ENCODE results near the gene RAD51B. TPM values are rescaled to one million over a fixed set of nuclear protein-coding genes. Genes with fewer than 3 reads are reported as not detected.

The RAD51B gene
- total and polyA plus RNA-seq, 2 experiments from 2014 or later = 11.7 to 17.8 TPM

DNA sequence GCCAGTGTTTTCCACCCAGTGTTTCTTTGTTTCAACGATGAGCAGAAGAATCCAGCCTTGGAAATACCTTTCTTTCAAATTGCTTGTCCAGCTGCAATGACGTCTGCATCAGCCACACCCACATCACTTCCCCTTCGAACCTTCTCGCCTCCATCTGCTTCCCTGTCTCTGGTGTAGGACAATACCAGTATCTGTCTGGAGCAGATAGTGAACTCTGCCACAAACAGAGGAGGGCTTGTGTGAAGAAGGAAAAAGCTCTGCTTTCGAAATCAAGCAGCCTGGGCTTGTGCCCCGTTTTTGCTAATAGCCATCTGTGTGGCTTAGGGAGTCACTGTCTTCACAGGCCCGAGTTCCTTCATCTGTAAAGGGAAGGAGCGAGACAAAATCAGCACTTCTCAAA lies 557.9 kb downstream of the RAD51B start:
- Histone ChIP-seq H3K36me3 (no peaks in the 10 kb centered on the region), H3K4me3 (no peak overlapping the region), H3K9me3 (ENCODE audit: low read depth) (no peaks in the 10 kb centered on the region), H3K27ac (no peak overlapping the region), H3K27me3 (no peaks in the 10 kb centered on the region), H3K4me1 (ENCODE audit: low read depth) (peaks cover 4% of the 10 kb centered on the region)
- TF ChIP-seq, protein P1, sequence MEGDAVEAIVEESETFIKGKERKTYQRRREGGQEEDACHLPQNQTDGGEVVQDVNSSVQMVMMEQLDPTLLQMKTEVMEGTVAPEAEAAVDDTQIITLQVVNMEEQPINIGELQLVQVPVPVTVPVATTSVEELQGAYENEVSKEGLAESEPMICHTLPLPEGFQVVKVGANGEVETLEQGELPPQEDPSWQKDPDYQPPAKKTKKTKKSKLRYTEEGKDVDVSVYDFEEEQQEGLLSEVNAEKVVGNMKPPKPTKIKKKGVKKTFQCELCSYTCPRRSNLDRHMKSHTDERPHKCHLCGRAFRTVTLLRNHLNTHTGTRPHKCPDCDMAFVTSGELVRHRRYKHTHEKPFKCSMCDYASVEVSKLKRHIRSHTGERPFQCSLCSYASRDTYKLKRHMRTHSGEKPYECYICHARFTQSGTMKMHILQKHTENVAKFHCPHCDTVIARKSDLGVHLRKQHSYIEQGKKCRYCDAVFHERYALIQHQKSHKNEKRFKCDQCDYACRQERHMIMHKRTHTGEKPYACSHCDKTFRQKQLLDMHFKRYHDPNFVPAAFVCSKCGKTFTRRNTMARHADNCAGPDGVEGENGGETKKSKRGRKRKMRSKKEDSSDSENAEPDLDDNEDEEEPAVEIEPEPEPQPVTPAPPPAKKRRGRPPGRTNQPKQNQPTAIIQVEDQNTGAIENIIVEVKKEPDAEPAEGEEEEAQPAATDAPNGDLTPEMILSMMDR (IDR thresholded peaks at IDR 0.05; ENCODE audit: low read depth, low read length) = no peak
- DNase-seq (ENCODE audit: low read depth in 1 of 2, low spot score in 1 of 2) = peak in 1 of 2 donors; percentile 81

DNA sequence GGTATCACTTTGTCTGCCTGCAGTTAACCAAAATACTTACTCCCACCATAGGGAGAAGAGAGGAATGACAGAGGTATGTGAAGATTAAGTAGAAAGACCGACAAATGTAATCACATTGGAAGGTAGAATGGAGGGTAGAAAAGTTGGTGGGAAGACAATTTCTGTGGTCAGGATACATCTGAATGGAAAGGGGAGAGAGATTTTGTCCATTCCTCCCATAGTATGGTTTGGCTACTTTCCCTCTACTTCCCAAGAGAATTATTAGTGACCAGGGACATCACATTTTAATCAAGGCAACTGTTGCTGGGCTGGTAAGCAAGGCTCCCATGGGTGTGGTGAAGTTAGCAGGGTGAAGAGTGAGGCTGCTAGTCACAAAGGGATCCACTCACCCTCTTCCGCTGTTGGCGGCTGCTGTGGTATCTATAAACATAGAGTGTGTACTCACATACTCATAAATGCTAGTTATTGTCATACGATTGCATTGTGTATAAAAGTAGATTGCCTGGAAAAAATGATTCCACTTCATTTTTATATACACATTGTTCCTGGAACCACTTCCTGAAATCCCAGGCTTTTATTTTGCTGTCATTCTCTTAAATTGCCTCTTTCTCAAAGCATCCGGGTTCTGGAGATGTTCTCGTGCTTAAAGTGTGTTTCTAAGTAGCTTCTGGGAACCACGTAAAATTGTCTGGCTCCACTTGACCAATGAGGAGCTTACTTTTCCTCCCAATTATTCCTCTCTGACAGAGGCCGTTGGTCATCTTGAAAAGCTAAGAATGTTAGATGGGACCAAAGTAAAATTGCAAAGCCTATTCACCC lies 560.1 kb downstream of the RAD51B start:
- H3K36me3 ChIP-seq = no peaks in the 10 kb centered on the region
- TF ChIP-seq, protein P1 (IDR thresholded peaks at IDR 0.05; ENCODE audit: low read depth, low read length) = no peak
- H3K4me1 ChIP-seq (ENCODE audit: low read depth) = peaks cover 20% of the 10 kb centered on the region
- no peaks in the 10 kb centered on the region for H3K9me3 ChIP-seq (ENCODE audit: low read depth)
- no peaks in the 10 kb centered on the region for H3K27me3 ChIP-seq
- H3K27ac ChIP-seq = no peak overlapping the region
- no peak overlapping the region for H3K4me3 ChIP-seq
- no peak for DNase-seq (ENCODE audit: low read depth in 1 of 2, low spot score in 1 of 2)

DNA sequence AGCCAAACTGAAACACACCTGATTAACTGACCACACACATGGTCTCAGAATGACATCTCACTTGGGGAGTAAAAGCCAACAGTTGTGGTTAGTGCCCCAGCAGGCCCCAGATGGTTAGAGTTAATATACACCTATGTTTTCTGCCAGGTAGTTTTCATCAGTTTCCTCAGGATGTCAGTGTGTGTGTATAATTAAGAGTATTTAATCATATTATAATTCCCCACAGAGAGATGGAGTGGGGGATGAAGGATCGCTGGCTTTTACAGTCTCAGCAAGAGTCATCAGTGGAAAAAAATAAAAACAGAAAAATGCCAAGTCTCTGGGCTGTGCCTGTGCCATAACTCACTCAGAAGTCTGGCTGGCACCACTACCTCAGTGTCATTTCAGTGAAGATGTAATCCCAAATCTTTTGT lies 560.8 kb downstream of the RAD51B start:
- Histone ChIP-seq H3K4me3 (no peak overlapping the region), H3K27ac (no peak overlapping the region), H3K4me1 (ENCODE audit: low read depth) (peaks cover 24% of the 10 kb centered on the region), H3K9me3 (ENCODE audit: low read depth) (no peaks in the 10 kb centered on the region), H3K27me3 (no peaks in the 10 kb centered on the region), H3K36me3 (no peaks in the 10 kb centered on the region)
- TF ChIP-seq, protein P1 (IDR thresholded peaks at IDR 0.05; ENCODE audit: low read depth, low read length) = no peak
- DNase-seq (ENCODE audit: low read depth in 1 of 2, low spot score in 1 of 2) = no peak

DNA sequence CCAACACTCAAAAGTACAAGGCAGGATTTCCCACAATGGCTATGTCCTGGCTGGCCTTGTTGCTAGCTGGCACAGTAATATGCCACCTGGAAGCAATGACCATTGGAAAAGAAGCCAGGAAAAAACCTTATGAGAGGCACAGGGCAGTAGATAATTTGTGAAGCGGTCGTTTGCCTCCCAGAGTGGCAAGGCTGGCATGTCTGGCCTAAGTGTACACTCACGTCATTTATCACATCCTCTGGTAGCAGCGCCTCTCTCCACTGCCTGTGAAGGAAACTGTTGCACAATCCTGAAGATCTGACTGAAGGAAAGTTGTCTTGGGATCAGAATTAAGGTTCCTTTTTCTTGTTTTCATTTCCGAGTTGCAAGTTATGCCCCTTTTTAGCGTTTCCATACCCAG lies 564.8 kb downstream of the RAD51B start:
- DNase-seq (ENCODE audit: low read depth in 1 of 2, low spot score in 1 of 2) = peak in 1 of 2 donors; percentile 53
- H3K27ac ChIP-seq = no peak overlapping the region
- peaks cover 44% of the 10 kb centered on the region for H3K4me1 ChIP-seq (ENCODE audit: low read depth)
- H3K27me3 ChIP-seq = no peaks in the 10 kb centered on the region
- no peaks in the 10 kb centered on the region for H3K36me3 ChIP-seq
- no peaks in the 10 kb centered on the region for H3K9me3 ChIP-seq (ENCODE audit: low read depth)
- H3K4me3 ChIP-seq = no peak overlapping the region
- TF ChIP-seq, protein P1 (IDR thresholded peaks at IDR 0.05; ENCODE audit: low read depth, low read length) = no peak

DNA sequence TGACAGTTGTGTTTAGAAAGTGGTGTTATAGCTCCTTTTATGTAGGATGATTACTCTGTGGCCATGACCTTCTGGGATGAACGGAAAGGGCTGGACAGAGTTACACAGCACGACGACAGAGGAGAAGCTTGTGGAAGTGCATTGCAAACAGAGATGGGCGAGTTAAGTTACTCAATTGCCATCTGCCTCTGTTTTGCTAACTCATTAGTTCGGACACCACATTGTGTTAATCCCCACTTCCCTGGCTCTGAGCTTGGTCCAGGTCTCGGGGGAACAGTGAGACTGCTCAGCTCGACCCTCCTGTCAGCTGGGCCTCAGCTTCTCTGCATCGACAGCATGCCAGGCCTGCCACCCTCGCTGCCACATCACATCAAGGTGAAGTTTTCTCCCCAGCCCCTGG lies 565.3 kb downstream of the RAD51B start:
- no peaks in the 10 kb centered on the region for H3K27me3 ChIP-seq
- no peaks in the 10 kb centered on the region for H3K9me3 ChIP-seq (ENCODE audit: low read depth)
- no peak overlapping the region for H3K4me3 ChIP-seq
- DNase-seq (ENCODE audit: low read depth in 1 of 2, low spot score in 1 of 2) = no peak
- no peaks in the 10 kb centered on the region for H3K36me3 ChIP-seq
- TF ChIP-seq, protein P1 (IDR thresholded peaks at IDR 0.05; ENCODE audit: low read depth, low read length) = no peak
- H3K27ac ChIP-seq = no peak overlapping the region
- peaks cover 44% of the 10 kb centered on the region for H3K4me1 ChIP-seq (ENCODE audit: low read depth)
